Measurements from ENCODE around the gene WDR75.

WDR75 gene

DNA sequence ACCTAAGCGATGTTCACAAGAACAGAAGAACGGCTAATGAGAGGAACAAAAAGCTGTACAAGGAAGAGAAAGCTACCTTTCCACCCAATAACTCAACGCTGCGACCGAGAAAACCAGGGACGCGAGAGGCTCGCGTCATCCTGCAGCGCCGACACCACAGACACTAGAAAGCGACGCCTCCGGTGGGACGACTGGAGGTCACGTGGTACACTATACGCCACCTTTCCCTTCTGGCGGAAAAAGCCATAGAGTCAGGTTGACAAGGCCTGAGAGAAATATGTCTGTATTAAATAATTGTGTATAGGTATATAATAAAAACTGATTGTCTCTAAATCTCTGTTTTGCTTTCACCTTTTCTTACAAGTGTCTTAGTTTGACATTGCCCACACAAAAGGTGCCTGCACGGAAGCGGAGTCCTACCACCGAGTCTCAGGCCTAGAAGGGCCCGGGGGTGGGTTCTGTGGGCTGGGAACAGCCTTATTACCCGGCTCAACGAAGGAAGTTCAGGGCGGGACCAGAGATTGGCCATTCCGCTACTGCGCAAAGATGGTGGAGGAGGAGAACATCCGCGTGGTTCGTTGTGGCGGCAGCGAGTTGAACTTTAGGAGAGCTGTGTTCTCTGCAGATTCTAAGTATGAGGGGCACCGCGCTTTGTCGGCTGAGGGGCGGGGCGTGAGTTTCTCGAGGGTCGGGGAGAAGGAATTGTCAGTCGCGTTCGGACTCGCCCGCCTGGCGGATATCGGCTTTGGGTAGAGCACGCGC lies at the start of gene WDR75:
TSS of gene WDR75 (plus strand) at position 528 of the 762 bp plus-strand sequence. CDS start at position 547, 19 bp downstream.
- H3K27ac ChIP-seq = peak within 1 kb of the TSS; percentile 90
- peak; percentile 95 for DNase-seq
- H3K9me3 ChIP-seq (ENCODE audit: severe bottlenecking) = no peaks in the 10 kb centered on the region
- H3K4me3 ChIP-seq (ENCODE audit: low read depth, low read length) = peak within 1 kb of the TSS; percentile 87
- TF ChIP-seq, protein P1, sequence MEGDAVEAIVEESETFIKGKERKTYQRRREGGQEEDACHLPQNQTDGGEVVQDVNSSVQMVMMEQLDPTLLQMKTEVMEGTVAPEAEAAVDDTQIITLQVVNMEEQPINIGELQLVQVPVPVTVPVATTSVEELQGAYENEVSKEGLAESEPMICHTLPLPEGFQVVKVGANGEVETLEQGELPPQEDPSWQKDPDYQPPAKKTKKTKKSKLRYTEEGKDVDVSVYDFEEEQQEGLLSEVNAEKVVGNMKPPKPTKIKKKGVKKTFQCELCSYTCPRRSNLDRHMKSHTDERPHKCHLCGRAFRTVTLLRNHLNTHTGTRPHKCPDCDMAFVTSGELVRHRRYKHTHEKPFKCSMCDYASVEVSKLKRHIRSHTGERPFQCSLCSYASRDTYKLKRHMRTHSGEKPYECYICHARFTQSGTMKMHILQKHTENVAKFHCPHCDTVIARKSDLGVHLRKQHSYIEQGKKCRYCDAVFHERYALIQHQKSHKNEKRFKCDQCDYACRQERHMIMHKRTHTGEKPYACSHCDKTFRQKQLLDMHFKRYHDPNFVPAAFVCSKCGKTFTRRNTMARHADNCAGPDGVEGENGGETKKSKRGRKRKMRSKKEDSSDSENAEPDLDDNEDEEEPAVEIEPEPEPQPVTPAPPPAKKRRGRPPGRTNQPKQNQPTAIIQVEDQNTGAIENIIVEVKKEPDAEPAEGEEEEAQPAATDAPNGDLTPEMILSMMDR (IDR thresholded peaks at IDR 0.05; ENCODE audit: low read depth, low read length) = no peak
- H3K27me3 ChIP-seq (ENCODE audit: insufficient read depth, low read depth, severe bottlenecking) = no peaks in the 10 kb centered on the region
- peaks cover 6% of the 10 kb centered on the region for H3K36me3 ChIP-seq

DNA sequence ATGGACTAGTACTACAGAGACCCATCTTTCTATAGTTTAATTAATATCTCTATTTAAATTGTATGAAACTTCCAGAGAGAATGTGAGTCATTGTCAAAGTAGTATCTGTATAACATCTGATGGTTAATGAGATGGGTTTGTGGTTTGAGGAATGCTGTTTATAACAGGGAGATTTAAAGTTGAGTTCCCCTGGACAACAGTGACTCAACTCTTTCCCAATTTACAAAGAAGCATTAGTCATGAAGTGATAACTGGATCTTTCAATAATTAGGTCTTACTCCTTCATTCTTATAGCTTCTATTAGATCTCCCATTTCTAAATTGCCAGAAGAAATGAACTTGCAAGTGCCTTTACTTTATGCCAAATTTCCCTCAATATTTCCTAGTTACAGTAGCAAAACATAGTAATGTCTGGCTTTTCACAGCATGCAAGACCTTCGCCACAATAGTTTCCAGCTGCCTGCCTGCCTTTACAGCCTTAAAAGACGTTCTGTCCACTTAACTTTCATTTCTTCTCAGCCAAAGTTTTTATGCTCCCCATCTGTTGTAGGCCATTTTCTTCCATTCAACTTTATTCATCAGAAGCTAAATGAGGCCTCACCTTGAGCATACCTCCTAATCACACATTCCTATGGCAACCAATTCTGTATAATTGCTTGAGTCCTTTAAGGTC lies 47.7 kb upstream of the WDR75 start:
- DNase-seq = no peak
- TF ChIP-seq, protein P1 (IDR thresholded peaks at IDR 0.05; ENCODE audit: low read depth, low read length) = no peak
- no peaks in the 10 kb centered on the region for H3K36me3 ChIP-seq
- no peak overlapping the region for H3K4me3 ChIP-seq (ENCODE audit: low read depth, low read length)
- no peak overlapping the region for H3K27ac ChIP-seq
- no peaks in the 10 kb centered on the region for H3K27me3 ChIP-seq (ENCODE audit: insufficient read depth, low read depth, severe bottlenecking)
- H3K9me3 ChIP-seq (ENCODE audit: severe bottlenecking) = no peaks in the 10 kb centered on the region

DNA sequence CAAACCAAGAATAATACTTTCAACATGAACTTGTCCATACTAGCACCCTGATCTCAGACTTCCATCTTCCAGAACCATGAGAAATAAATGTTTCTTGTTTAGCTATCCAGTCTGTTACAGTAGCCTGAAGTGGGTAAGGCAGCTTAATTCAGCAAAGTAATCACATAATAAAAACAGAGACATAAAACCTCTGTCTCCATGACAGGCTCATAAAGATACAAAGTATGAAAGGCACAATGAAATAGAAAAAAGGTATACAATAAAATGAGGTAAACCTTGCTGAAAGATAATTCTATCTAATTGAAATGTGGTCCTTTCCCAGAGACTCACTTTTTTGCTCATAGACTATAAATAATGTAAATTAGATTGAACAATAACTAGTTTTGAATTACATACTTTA lies 46.7 kb upstream of the WDR75 start:
- Histone ChIP-seq H3K36me3 (no peaks in the 10 kb centered on the region), H3K9me3 (ENCODE audit: severe bottlenecking) (no peaks in the 10 kb centered on the region), H3K27ac (no peak overlapping the region), H3K27me3 (ENCODE audit: insufficient read depth, low read depth, severe bottlenecking) (no peaks in the 10 kb centered on the region), H3K4me3 (ENCODE audit: low read depth, low read length) (no peak overlapping the region)
- TF ChIP-seq, protein P1 (IDR thresholded peaks at IDR 0.05; ENCODE audit: low read depth, low read length) = no peak
- no peak for DNase-seq

DNA sequence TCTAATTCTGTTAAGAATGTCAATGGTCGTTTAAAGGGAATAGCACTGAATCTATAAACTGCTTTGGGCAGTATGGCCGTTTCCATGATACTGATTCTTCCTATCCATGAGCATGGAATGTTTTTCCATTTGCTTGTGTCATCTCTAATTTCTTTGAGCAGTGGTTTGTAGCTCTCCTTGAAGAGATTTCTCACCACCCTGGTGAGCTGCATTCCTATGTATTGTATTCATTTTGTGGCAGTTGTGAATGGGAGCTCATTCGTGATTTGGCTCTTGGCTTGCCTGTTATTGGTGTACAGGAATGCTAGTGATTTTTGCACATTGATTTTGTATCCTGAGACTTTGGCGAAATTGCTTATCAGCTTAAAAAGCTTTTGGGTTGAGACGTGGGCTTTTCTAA lies 38.3 kb upstream of the WDR75 start:
- DNase-seq = no peak
- Histone ChIP-seq H3K27me3 (ENCODE audit: insufficient read depth, low read depth, severe bottlenecking) (no peaks in the 10 kb centered on the region), H3K27ac (no peak overlapping the region), H3K9me3 (ENCODE audit: severe bottlenecking) (no peaks in the 10 kb centered on the region), H3K36me3 (no peaks in the 10 kb centered on the region), H3K4me3 (ENCODE audit: low read depth, low read length) (no peak overlapping the region)
- TF ChIP-seq, protein P1 (IDR thresholded peaks at IDR 0.05; ENCODE audit: low read depth, low read length) = no peak

DNA sequence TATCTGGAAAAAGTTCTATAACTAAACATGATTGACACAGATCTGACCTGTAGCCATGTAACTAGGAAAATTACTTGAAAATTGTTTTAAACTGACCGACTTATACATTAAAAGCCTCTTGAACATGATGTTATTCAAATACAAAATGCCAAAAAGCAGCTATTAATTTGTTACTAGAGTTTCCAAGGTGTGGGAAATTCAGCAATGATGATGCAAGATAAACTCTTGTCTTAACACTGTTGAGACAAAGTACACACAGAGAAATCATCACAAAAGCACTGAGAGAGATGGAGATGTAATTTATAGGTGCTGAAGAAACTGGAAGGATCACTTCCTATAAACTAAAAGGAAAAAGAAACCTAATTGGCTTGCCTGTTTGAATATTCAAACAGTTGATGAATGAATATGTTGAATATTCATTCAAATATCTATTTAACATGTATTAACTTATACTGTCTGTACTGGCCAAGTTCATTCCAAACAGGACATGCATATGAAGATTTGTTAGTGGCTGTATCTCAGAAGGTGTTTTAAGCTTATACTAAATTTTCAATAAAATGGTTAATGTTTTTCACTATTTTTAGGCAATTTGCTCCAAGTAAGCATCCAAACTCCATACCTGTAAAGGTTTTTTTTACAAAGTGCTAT lies 34.6 kb upstream of the WDR75 start:
- TF ChIP-seq, protein P1 (IDR thresholded peaks at IDR 0.05; ENCODE audit: low read depth, low read length) = no peak
- Histone ChIP-seq H3K4me3 (ENCODE audit: low read depth, low read length) (no peak overlapping the region), H3K36me3 (no peaks in the 10 kb centered on the region), H3K27ac (no peak overlapping the region), H3K9me3 (ENCODE audit: severe bottlenecking) (no peaks in the 10 kb centered on the region), H3K27me3 (ENCODE audit: insufficient read depth, low read depth, severe bottlenecking) (no peaks in the 10 kb centered on the region)
- DNase-seq = no peak
